ENCODE data around the gene TEX47.

- TF ChIP-seq CTCF (IDR thresholded peaks at IDR 0.05) (peak in 6 of 7 experiments; percentile 43 to 49 (median 46)), POLR2A (IDR thresholded peaks at IDR 0.05) (no peak)
These were observed 6.0 kb downstream of the TEX47 start for GRCh38 chr7:88789480-88790064.

Data from body of pancreas (tissue), 4 donors.